ENCODE results near the gene TBC1D7. TPM values are rescaled to one million over a fixed set of nuclear protein-coding genes. Genes with fewer than 3 reads are reported as not detected.

Gene TBC1D7
- total RNA-seq, 1 donor from 2014 or later: 18.2 TPM

DNA sequence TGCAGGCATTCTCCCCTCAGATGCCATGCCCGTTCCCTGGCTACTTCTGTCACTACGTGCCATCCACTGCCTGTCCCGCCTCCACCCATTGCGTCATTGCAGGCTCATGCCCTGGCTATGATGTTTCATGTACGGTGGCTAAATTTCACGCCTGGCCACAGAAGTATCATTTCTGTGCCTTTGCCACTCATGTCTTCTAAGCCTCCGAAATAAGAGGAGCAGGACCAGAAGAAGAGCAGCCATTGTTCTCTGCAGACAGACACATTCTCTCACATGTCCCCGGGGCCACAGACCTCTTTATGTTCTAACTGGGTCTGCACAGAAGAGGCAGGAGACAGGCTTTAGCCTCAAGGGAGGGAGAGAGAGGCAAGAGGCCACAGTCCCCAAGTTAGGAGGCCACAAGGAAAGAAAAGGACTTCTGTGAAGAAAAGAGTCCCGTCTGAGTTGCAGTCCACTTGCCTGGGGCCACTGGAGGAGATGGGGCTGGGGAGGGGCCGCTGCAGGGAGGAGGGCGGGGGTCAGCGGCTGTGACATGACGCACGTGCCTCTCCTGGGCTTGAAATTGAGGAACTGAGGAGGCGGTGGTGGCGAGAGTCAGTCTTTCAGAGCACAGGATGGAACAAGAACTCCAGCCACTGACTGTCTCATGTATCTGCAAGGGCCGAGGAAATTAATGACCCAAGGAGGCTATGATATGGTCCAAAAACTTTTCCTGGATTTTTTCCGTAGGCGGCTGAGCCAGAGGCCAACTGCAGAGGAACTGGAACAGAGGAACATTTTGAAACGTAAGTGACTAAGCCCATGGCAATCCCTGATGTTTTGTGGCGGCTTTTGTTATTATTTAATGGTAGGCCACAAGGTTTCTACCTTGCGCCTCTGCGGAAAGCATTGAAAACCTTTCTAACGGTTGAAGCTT lies 55.9 kb downstream of the TBC1D7 start:
- peak; percentile 95 for DNase-seq (ENCODE audit: low read depth)

DNA sequence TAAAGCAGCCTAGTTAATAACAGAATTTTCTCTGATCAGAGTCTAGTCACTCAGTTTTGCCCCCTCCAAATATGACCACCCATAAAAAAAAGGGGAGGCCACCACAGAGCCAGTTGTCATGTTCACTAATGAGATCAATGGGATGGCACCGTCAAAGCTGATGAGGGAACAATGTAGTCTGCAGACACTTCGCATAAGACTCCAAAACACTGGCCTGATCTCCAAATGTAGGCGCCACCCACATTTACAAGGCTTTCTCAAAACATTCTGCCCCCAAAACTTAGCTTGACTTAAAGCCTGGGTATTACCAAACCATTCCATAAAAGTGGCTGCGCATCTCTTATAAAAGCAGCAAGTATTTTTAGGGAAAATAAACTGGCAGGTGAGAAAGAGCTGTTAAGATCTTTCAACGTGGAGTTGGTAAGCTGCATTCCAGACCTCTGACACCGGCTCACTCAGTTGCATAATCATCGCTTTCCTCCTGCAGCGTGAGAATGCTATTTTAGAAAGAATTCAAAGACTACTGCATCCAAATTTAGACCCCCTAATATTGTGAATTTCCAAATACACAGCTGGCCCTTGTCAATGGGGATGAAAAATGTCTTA lies 59.3 kb downstream of the TBC1D7 start:
- DNase-seq (ENCODE audit: low read depth): peak; percentile 89

- DNase-seq (ENCODE audit: low read depth): peak; percentile 97
Observed at GRCh38 chr6:13267142-13267651, 61.1 kb downstream of the TBC1D7 start.

DNA sequence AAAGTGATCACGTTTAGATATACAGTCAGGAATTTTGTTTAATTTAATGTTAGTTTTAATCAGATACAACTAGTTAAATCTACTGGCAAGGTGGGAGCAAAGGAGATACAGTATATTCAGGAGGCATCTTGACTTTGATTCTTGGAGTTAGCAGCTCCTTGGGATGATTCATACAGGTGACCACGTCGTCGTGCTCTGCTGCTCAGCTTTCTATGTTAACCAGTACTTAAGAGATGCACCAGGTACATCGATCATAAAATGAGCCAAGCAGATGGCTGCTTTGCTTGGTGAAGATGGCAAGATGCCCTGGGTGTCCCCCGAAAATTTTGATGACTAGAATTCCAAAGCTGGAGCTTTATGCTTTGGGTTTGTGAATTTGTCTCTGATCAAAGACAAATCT lies 64.7 kb downstream of the TBC1D7 start:
- DNase-seq (ENCODE audit: low read depth): peak; percentile 29

GRCh38 chr6:13262302-13263230 lies 65.8 kb downstream of the TBC1D7 start:
- peak; percentile 67 for DNase-seq (ENCODE audit: low read depth)

GRCh38 chr6:13261464-13261994 lies 66.8 kb downstream of the TBC1D7 start:
- no peak for DNase-seq (ENCODE audit: low read depth)

DNA sequence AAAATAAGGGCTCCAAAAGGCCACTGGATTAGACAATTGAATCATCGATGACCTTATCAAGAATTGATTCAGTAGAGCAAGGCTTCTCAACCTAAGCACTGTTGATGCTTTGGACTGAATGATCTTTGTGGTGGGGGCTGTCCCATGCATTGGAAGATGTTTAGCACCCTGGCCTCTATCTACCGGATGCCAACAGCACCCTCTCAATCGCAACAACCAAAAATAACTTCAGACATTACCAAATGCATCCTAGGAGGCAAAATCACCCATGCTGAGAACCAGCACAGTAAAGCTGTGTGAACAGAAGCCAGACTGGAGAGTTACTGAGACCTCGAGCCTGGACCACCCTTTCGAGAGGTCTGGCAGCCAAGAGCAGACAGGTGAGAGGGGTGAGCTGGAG lies 67.5 kb downstream of the TBC1D7 start:
- no peak for DNase-seq (ENCODE audit: low read depth)

DNA sequence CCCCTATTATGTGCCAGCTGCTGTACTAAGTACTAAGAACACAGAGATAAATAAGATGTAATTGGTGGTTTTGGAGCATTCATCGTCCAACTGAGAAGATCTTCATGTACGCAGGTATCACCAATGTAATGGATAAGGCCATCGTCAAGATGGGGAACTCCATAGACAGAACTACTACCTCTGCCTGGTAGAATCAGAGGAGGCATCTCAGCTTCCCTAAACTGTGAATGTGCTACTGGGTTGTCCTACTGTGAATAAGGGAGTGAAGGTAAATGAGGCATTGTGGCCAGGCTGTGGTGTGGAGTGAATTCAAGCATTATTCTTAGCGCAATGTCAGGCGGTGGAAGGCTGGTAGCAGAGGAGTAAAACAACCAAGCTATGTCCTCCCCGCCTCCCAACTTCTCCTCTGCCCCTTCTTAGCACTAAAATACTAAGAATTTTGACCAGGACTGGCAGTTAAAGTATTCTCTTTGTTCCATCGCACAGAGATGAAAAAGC lies 68.2 kb downstream of the TBC1D7 start:
- no peak for DNase-seq (ENCODE audit: low read depth)

- DNase-seq (ENCODE audit: low read depth): no peak
Observed at GRCh38 chr6:13259393-13259792, 68.9 kb downstream of the TBC1D7 start.

GRCh38 chr6:13256266-13257001 lies 71.9 kb downstream of the TBC1D7 start:
- DNase-seq (ENCODE audit: low read depth): no peak

Other genes with a start within 250 kb of the TBC1D7 start
- 5.0 and 5.2 TPM in 2 replicates for gene GFOD1, start 159.1 kb upstream of the TBC1D7 start, total RNA-seq
- gene SIRT5, start 246.1 kb upstream of the TBC1D7 start, total RNA-seq: 11.8 and 12.8 TPM in 2 replicates

All from renal cortical epithelial cell (primary cell).